Measurements from ENCODE around the gene KCNA4.
"Not testable (repeated sequence)": the region's sequence is repeated elsewhere in the genome, so short reads cannot be mapped to it uniquely, and the experiment has no call there.

KCNA4 gene

DNA sequence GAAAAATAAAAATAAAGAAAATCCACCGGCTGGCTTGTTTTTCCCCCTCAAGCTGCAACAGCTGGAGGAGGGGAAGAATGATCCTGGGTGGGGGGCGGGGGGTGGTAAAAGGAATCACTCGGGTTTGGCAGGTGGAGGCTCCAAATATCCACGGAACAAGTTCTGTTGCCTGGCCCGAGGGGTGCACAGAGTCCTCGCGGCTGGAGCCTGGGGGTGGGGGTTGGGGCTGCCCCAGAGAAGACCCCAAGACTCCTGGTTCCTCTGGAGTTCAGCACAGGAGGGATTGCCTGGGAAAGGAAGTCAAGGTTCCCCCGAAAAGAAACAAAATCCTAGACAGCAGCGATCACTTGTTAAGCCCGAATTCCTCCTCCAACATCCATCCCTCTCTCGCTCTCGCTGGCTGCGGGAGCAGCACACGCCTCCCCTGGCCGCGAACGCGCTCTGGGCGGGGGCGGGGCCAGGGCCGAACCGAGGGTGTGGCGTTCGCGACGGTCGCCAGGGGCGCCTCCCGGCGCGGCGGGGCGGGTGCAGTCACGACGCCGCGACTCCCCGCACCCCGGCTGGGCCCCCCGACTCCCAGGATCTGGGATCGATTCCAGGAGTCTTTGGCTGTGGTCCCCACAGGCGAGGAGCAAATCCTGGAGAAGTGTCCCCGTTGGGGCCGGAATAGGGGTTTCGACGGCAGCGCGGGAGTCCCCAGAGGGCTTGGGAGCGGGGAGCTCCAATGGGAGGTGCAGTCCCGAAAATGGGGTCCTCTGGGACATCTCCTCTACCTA, at the start of gene KCNA4:
TSS of gene KCNA4 (minus strand) at position 443 of the 776 bp plus-strand sequence. CDS start 4,352 bp downstream, outside the sequence.
- DNase-seq (ENCODE audit: low spot score): peak; percentile 75

DNA sequence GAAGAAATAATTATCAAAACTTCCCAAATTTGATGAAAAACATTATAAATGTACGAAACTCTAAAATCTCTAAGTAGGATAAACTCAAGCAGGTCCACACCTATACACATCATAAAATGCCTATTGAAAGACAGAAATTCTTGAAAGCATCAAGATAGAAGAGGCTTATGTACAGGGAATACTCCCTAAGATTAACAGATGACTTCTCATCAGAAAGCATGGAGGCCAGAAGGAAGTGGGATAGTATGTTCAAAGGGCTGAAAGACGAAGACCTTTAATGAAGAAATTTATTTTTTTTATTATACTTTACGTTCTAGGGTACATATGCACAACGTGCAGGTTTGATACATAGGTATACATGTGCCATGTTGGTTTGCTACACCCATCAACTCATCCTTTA, 45.3 kb upstream of the KCNA4 start:
- DNase-seq (ENCODE audit: low spot score): no peak

DNA sequence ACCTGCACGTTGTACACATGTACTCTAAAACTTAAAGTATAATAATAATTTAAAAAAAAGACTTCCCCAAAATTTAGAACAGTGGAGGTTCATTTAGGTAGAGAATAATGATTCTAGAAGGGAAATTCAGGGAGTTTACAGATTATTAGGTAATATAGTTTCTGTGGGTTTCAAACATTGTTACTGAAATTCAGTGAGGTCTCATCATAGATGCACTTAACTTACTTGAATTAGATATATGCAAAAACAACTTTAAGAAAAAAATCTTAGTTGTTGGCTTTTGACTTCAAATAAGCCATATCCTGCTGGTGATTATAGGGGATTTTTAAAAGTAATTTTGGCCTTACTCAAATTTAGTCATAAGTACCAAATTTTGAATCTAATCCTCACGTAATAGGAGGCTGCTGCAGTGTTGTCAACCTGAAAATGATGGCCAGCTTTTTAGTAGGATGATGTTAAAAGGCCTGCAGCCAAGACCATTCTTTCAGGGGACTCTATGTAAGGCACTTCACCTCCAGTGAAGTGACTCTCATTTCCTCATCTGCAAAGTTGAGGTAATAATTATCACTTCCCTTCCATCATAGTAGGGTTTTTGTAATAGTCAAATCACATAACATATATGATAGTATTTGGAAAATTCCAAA, 42.5 kb upstream of the KCNA4 start:
- no peak for DNase-seq (ENCODE audit: low spot score)

DNA sequence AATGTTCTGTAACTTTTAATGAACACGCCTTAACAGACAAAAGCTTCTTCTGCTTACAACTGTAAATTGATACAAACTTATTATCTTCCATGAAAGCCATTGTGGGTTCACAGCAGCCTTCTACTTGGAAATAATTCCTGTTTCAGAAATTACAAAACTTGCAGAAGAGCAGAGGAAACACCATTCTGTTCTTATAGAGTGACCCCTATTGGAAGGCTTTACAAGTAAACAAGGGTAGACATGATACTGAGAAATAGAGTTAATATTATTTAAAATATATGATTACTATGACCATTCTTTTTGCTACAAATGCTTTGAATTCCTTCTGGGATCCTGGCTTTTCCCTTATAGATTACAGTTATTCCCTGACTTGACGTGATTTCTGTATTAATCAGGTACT, 32.4 kb upstream of the KCNA4 start:
- DNase-seq (ENCODE audit: low spot score): no peak

DNA sequence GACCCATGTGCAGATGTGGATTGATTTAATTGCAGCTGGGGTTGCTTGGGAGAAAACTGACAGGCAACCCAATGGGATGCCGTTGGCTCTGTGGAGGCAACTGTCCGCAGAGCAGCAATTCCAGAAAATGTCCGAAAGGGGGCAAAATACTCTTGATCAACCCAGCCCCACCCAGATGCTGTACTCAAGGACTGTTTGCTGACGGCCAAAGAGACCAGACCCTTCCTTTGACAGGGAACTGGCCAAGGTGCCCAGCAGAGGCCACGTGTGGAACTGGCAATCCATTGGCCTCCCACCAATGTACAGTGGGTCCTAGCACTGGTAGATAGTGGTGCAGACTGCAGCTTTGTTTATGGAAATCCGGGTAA, 29.7 kb upstream of the KCNA4 start:
- no peak for DNase-seq (ENCODE audit: low spot score)

DNA sequence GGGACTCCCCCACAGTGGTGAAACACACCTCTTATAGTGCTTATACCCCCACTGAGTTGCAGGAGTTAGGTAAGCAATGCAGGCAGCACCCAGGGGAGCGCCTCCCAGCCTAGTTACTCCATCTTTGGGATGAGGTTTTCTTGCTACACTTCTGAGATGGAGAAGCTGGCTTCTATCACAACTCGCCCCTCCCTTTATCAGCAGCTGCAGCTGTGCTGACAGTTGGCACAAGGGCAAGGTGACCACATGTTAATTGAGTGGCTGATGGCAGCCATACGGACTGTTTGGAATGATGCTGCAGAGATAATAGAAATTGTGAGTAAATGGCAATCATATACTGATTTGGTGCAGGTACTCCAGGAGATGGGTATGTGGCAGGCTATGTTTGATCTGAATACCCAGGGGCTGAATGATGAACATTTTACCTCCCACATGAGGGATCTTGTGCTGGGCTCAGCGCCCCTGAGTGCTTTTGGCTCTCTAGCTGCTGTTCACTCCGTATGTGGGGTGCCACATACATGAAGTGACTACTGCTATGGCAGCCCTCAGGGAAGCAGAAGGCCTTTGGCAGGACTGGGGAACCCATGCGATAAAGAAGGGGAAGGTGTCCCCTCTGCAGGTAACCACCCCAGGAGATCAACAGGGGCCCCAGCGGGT, 29.2 kb upstream of the KCNA4 start:
- no peak for DNase-seq (ENCODE audit: low spot score)

DNA sequence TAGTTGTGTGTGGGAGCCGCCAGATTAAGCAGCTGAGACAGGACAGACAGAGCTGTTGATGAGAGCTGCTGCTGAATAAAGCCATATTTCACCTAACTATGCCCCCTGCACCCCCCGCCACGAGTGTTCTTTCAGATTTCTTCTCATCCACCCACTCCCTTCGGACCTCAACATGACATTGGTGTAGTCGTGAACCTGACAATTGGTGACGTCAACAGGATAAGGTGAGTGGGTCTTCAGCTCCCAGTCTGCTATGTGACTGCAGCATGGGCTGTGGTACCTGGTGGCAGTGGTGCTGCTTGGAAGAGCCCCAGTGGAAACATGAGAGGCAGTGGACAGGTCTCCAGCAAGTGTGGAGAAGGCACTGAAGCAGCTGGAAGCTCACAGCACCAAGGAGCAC, 28.3 kb upstream of the KCNA4 start:
- no peak for DNase-seq (ENCODE audit: low spot score)

DNA sequence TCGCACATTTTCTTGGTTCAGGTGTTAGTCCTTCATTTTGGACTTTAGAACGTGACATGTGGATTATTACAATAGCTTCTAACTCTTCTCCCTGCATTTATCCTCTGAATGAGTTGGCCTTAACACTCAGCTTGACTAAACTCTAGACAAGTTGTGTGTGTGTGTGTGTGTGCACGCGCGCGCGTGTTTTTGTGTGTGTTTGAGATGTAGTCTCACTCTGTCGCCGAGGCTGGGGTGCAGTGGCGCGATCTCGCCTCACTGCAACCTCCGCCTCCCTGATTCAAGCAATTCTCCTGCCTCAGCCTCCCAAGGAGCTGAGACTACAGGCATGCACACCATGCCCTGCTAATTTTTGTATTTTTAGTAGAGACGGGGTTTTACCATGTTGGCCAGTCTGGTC, 24.3 kb upstream of the KCNA4 start:
- no peak for DNase-seq (ENCODE audit: low spot score)

DNA sequence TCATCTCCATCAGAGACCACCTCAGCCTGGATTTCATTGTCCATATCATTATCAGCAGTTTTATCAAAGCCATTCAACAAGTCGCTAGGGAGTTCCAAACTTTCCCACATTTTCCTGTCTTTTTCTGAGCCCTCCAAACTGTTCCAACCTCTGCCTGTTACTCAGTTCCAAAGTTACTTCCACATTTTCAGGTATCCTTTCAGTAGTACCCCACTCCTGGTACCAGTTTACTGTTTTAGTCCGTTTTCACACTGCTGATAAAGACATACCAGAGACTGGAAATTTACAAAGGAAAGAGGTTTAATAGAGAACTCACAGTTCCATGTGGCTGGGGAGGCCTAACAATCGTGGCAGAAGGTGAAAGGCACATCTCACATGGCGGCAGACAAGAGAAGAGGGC, 17.9 kb upstream of the KCNA4 start:
- not testable (repeated sequence) for DNase-seq (ENCODE audit: low spot score)

DNA sequence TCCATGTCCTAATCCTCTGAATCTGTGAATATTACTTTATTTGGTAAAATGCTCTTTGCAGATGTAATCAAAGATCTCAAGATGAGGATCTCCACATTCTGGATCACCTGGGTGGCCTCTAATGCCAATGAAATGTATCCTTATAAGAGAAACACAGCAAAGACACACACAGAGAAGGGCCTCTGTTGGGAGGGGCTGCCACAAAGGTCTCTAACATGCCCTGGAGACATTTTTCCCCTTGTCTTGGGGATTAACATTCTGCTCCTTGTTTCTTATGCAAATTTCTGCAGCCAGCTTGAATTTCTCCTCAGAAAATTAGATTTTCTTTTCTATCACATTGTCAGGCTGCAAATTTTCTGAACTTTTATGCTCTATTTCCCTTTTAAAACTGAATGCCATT, 17.3 kb upstream of the KCNA4 start:
- not testable (repeated sequence) for DNase-seq (ENCODE audit: low spot score)

DNA sequence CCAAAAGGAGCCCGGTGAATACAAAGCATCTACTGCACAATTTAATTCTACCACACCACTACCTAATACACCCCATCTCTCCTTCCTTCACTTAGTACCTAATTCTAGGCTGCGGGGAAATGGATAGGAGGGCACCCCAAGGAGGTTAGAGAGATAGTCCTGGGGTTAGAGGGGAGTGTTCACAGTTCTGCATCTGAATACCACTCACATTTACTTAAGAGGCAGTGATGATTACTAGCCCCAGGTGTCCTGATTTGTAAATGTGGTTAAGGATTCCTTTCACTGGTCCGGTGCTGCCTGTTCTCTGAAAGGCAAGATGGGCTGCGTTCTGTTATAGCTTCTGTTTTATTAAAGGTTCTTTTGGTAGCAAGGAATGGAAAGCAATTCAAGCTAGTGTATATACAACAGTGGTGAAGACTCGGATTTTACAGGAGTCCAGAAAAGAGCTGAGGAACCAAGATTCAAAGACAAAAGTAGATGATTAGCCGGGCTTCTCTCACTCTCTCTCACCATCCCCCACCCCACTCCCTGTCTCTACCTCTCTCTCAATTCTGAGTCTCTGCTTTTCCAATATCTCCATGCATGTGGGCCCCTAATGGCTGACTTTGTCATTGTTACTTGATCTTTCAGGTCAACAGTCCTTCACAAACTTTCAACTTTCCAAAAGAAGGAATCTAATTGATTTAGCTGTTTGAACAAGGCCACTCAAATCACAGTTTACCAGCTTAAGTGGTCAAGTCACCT, 8.7 kb upstream of the KCNA4 start:
- no peak for DNase-seq (ENCODE audit: low spot score)

DNA sequence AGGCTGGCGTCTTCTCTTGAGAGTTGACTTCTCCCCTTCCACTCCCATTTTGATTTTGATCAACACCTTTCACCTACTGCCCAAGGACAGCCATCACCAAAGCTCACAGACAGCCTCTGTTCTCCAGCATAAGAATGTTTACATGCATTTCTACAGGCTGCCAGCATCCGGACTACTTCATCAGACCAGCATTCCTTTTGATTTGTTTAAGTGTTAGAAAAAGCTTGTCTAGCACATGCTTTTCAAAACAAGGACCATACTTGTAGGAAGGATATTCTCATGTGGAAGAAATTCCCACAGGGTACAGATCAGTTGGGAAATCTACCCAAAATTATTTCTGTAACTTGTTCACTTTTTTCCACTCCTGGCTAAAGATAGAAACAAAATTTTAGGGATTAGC, 6.2 kb upstream of the KCNA4 start:
- DNase-seq (ENCODE audit: low spot score): no peak

DNA sequence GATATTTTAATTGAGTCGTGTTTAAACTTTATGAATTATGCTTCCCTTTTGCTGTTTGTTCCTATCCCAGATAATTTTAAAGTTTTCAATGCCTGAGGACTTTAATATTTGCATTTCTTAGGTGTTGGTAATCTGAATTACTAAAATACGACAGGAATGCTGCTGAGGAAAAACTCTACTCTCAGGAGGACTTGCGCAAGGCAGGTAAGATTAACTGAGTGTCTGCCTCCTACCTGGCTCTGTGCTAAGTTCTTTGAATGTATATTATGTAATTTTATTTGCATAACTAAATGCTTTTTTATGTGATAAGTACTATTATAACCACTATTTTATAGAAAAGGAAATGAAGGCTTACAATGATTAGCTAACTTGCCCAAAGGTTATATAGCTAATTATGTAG, 2.7 kb upstream of the KCNA4 start:
- DNase-seq (ENCODE audit: low spot score): no peak

DNA sequence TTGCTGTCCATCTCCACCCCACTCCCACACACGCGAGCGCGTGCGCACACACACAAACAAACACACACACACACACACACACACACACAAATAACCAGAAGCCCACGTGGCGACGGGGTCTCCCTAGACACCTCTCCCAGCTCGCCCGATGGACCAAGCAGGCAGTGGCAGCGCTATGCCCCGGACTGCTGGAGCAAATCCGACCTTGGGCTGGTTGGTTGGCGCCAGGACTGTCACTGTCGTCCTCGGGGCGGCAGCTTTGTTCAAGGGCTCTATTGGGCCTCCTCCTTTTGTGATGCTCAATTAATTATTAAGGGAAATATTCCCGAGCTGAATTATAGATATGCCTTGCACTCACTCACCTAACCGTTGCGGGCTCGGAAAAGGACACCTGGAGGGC, 1.7 kb upstream of the KCNA4 start:
- DNase-seq (ENCODE audit: low spot score): no peak

DNA sequence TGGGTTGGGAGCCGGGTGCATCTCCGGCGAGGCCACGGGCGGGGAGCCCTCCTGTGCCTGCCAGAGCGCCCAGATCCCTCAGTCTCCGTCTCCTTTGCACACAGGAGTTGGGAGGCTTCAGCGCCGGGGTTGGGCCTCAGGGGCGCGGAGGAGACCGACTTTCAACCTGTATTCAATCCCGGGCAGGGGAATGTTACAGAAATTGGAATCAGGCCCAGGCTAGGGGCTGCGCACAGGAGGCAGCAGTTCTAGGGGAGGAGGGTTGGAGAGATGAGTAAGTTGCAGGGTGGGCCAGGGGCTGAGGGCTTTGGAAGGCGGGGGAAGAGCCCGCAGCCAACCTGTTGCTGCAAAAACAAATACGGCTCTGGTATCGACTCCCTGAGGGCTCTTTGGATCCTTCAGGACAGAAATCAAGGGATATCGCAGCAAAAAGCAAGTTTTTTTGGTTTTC, 640 bp upstream of the KCNA4 start:
- no peak for DNase-seq (ENCODE audit: low spot score)

DNA sequence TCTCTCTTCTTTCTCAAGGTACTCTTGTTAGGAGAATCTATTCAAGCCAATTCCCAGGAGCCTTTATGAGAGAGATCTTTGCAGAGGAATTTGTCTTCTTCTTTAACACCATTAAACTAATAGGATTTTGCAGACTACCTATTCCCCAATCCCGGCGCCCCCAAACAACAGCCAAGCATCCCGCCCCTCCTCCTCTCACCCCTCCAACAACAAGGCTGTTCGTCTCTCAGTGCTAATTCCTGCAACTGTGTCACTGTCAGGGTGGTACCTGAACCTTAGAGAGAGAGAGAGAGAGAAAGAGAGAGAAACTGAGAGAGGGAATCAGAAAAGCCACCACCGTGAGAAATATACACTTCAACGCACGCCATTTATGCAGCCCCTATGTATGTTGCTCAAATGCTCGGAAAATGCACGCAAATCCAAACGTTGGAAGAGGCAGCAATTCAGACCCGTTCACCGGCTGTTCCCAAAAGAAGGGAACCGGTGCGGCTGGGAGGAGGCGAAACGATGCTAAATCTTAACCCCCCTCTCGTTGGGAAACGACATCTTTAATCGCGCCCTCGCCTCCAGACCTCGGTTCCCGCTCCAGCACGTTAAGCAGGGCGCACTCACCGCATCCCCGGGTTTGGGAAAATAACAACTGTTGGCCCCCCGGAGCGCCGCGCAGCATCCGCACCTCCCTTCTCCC, 961 bp downstream of the KCNA4 start:
- DNase-seq (ENCODE audit: low spot score): no peak

DNA sequence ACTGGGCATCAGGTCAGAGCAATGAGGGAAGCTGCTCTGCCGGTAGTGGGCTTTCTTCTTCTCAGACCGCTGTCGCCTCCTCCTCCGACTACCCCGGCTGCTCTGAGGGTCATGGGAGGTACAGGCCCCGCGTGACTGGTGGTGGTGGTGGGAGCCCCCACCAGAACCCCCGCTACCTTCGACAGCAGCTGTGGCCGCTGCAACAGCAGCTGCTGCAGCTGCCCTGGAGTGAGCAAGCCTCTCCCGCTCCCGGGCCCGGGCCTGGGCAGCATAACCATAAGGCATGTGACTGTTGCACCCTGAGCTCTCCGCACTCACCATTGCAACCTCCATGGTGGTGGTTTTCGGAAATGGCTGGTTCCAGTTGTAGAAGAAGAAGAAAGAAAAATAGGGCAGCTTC, 4.5 kb downstream of the KCNA4 start:
- no peak for DNase-seq (ENCODE audit: low spot score)

DNA sequence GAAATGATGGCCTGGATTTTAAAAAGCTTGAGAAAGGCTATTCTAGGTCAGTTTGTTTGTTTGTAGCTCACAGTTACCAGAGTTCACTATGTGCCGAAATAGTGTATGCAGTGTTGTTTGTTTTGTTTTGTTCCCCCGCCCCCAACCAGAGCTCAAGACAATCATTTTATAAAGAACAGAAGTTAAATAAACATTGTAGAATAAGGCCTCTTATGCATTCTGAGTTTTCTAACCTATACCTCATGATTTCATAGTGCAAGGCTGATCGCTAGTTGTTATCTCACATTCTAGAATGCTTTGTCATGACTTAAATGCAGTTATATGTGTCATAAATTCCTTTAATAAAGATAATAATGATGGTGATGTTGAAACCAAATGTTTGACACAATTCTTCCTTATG, 7.8 kb downstream of the KCNA4 start:
- DNase-seq (ENCODE audit: low spot score): no peak

DNA sequence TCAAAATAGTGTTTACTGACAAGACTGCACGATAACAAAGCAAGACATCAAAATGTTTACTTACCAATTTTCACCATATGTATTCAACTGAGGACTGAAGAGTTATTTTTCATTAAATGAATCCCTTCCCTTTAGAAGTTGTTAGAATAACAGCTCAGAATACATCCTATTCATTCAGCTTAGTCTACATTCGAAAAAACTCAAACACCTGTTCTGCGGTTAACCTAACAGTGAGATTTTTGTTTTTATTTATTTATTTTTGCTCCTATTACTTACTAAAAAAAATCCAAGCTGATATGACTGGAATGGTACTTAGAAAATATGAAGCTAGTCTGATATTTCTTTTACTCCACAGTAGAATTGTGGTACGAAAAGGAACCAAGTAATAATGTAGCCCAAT, 10.0 kb downstream of the KCNA4 start:
- no peak for DNase-seq (ENCODE audit: low spot score)

DNA sequence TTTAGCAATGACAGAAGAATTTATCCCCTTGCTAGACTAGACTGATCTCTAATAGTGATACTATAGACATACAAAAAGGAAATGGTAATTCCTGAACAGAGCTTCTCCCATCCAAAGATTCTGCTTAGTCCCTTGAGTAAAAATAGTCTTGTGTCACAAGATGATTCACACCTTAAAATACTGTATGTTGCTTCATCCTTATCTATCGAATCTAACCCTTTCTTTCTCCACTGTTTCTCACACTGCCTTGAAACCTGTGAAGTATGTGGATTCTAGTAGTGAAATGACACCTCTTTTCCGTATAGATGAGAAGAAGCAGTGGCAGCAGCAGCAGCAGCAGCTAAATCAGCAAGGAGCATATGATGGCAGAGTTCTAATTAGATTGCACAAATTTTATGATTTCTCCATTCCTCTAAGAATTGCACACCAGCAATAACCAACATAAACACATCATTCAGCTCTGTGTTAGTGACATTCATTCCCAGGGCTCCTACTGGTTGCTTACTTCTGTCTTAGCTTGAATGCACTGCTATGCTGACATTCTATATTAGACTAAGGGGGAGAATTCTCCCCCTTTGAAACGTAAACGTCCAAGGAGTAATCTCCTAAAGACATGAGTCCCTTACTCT, 14.6 kb downstream of the KCNA4 start:
- DNase-seq (ENCODE audit: low spot score): no peak

DNA sequence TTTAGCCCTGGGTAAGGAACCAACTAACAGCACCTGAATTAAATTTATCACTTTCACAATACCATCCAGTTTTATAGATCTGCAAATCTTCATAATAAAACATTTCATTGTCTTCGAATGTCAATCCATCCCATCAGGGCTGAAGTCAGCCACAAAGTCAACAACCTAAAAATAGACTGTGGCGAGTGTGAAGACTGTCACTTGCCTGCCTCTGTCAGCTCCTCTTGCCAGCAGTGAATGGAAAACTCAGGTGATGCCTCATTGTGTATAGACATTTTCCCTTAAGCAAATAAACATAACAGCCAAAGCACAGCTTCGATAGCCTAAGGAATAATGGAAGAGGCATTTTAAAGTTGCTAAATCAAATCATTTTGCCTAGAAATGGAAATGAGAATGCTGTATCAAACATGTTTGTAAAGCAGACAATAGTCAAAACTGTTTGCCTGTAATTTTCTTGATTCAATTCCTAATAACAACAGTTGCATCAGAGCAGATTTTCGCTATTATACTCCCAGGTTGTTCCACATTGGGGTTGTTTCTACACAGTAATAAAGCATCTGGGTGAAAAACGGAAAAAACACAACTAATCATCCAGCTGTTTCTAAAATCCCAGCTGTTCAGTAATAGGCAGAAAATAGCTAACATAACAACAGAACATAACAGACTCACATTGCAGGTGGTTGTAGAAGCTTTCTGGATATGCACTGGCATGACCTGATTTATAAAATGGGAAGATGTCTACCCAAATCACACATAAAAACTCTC, 15.7 kb downstream of the KCNA4 start:
- DNase-seq (ENCODE audit: low spot score): no peak
